Stimulated activated CD8-positive, alpha-beta memory T cell treated with anti-CD3 and anti-CD28 coated beads, Interleukin-15, amount 100 ng/mL, for 1 hour (primary cell): ENCODE results near the gene KRT31.
"Not testable (repeated sequence)": the region's sequence is repeated elsewhere in the genome, so short reads cannot be mapped to it uniquely, and the experiment has no call there.

Experiments used
- DNase-seq: peaks from one replicate; pipeline ENCODE4 v3.0.0-alpha.2; 2020; ENCODE audit warnings: low read depth

Gene KRT31

DNA sequence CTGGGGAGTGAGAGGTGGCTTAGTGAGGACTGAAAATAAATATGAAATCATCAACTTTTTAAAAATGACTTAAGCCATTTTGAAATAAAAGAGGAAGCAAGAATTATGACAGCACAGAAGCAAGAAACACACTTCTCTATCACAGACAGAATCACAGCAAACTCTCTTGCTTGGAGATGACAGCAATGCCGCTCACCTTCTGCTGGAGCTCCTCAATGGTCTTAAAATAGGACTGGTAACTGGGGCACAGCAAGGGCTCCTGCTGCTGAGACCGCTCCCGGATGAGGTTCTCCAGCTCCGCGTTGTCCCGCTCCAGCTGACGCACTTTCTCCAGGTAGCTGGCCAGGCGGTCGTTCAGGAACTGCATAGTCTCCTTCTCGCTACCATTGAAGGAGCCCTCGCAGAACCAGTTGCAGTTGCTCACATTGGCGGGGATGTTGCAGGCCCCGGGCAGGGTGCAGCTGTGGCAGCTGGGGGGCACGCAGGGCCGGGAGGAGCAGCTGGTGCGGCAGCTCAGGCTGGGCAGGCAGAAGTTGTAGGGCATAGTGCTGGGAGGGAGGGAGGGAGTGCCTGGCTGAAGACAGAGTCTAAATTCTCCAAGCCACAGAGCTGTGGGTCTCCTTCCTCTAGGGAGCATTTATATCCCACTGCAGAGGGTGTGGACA lies at the start of gene KRT31:
TSS of gene KRT31 (minus strand) at position 613 of the 665 bp plus-strand sequence. CDS start at position 544, 69 bp downstream.
- no peak for DNase-seq

DNA sequence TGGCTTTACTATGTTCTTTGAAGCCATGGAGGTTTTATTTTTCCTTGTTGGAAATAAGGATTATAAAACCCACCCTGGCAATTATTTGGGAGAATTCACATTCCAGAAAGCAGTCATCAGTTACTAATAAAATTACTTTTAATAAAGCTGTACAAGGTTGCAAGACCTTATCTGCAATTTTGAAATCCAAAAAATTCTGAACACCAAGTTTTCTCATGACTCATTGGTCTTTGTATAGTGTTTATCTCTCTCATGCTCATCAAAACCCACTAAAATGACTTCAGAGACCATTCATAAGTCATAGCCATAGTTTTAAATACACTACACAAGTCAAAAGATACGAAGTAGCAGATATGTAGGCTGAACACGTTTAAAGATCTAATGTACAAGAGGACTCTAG lies 49.4 kb upstream of the KRT31 start:
- no peak for DNase-seq

- no peak for DNase-seq
These were observed 47.2 kb upstream of the KRT31 start for GRCh38 chr17:41444640-41445039.

- no peak for DNase-seq
These were observed 46.8 kb upstream of the KRT31 start for GRCh38 chr17:41444186-41444585.

DNA sequence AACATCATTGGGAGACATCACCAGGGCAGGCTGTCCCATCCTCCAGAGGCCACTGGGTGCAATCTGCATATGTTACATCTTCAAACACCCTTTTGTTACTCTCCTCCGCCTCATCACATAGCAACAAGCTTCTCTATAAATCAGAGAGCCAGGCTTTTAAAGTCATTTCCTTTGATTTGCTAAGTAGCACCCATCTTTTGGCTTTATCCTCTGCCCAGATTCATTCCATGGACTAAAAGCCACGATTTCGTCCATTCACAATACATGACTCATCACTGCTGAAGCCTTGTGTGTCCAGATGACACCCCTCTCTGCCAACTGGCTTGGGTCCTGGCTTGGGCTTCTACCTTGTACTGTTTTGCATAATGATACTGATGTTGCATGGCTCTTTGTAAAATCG lies 45.3 kb upstream of the KRT31 start:
- DNase-seq: no peak

- DNase-seq: no peak
These were observed 43.2 kb upstream of the KRT31 start, which contains the start of gene KRT38 for GRCh38 chr17:41440531-41441033. TSS of gene KRT38 (minus strand) at chr17:41440983. CDS start at chr17:41440921, 62 bp downstream.

- no peak for DNase-seq
These were observed 42.0 kb upstream of the KRT31 start for GRCh38 chr17:41439375-41439774.

- DNase-seq: no peak
These were observed 40.4 kb upstream of the KRT31 start for GRCh38 chr17:41437769-41438168.

- DNase-seq: no peak
These were observed 39.8 kb upstream of the KRT31 start for GRCh38 chr17:41437254-41437653.

- no peak for DNase-seq
These were observed 37.0 kb upstream of the KRT31 start for GRCh38 chr17:41434415-41434814.

GRCh38 chr17:41434005-41434404 lies 36.6 kb upstream of the KRT31 start:
- DNase-seq: no peak

- no peak for DNase-seq
These were observed 36.2 kb upstream of the KRT31 start for GRCh38 chr17:41433586-41433985.

GRCh38 chr17:41430376-41430775 lies 33.0 kb upstream of the KRT31 start:
- not testable (repeated sequence) for DNase-seq

- DNase-seq: no peak
These were observed 32.3 kb upstream of the KRT31 start for GRCh38 chr17:41429667-41430066.

DNA sequence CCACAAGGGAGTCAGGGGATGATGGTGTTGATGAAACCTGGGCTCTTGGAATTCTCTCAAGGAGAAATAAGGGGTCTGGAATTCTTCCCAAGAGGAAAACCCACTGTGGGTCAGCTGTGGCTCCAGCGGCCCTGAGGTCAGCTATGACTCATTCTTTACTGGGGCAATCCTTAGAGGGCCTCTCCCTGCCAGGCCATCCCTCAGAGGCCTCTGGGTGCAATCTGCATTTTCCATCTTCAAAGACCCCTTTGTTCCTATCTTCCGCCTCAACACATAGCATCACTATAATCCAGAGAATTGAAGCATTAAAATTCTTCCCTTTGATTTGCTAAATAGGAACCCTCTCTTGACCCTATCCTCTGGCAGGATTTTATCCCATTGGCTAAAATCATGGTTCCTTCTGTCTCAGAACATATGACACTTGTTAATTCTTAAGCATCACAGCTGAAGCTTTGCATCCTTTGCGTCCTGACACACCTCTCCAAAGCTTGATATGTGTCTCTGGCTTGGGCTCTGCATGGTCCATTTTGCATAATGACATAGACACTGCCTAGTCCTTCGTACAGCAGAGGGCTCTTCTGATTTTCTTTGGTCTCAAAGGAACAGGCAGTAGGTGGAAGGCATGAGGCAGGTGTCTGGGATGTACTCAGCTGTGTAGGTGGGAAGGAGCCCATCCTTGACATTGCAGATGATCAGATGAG lies 31.3 kb upstream of the KRT31 start:
- no peak for DNase-seq

DNA sequence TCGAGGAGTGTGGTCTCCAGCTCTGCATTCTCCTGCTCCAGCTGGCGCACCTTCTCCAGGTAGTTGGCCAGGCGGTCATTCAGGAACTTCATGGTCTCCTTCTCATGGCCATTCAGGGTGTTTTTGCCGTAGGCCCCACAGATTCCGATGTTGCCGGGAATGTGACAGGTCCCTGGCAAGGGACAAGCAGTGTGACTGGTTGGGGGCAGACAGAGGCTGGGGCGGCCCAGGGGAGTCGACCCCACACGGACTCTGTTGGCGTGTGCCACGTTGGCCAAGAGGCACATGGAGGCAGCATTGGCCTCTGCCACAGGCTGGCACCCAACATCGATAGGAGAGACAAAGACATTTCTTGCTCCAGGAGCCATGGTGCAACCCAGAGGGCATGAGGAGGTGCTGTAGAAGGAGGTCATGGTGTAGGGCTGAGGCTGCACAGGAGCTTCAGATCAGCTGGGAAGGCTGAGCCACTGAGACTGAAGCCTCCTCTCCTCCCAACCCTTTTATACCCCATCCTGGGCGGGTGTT lies 26.8 kb upstream of the KRT31 start, which contains the start of gene KRT37:
TSS of gene KRT37 (minus strand) at position 475 of the 525 bp plus-strand sequence. CDS start at position 413, 62 bp downstream.
- DNase-seq: no peak

GRCh38 chr17:41422586-41422985 lies 25.2 kb upstream of the KRT31 start:
- not testable (repeated sequence) for DNase-seq

GRCh38 chr17:41421617-41422016 lies 24.2 kb upstream of the KRT31 start:
- DNase-seq: no peak

DNA sequence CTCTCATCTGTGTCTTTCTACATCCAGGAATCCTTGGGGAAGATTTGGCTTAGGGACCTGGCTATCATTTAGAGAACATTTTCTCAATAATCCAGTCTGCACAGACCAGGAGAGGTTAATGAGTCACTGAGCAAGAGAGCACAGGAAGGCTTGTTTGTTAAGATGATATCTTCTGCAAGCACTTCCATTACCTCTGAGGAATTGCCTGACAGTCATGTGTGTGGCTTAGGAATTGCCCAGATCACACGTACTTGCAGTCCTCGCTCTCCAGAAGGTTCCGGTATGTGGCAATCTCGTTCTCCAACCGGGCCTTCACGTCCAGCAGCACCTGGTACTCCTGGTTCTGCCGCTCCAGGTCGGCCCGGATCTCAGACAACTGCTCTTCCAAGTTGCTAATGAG lies 23.7 kb upstream of the KRT31 start:
- no peak for DNase-seq

DNA sequence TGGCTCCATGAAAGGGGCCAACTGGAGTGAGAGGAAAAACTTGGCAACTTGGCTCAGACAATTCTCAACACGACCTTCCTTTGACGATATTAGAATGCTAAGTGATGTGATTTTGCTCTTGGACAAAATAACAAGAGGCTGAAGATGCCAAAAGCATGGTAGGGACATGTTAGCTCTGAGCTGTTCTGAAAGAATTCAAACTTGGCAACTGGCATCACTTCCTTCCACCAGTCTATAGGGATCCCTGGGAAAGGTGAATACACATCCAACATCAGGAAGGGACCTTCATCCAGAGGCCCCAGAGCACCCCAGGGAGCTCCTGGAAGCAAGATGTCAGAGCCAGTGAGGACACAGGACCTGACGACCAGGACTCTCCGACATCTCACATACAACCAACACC lies 22.7 kb upstream of the KRT31 start:
- DNase-seq: no peak

DNA sequence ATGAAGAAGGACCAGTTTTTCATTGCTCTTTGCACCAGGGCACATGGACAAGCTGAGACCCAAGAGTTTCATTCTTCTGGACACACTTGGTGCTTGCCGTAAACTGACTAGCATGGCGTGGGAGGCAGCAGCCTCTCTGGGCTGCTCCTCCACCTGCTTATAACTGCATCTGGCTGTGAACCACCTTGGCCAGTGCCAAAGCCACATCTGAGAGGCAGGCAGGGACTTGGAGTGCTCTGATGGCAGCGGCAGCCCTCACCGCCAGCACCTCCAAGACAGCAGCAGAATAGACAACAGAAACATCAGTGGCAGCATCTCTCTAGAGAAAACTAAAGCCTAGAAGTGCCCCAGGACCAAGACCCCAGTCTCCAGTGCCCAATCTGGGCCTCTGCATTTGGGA lies 22.3 kb upstream of the KRT31 start:
- DNase-seq: no peak

DNA sequence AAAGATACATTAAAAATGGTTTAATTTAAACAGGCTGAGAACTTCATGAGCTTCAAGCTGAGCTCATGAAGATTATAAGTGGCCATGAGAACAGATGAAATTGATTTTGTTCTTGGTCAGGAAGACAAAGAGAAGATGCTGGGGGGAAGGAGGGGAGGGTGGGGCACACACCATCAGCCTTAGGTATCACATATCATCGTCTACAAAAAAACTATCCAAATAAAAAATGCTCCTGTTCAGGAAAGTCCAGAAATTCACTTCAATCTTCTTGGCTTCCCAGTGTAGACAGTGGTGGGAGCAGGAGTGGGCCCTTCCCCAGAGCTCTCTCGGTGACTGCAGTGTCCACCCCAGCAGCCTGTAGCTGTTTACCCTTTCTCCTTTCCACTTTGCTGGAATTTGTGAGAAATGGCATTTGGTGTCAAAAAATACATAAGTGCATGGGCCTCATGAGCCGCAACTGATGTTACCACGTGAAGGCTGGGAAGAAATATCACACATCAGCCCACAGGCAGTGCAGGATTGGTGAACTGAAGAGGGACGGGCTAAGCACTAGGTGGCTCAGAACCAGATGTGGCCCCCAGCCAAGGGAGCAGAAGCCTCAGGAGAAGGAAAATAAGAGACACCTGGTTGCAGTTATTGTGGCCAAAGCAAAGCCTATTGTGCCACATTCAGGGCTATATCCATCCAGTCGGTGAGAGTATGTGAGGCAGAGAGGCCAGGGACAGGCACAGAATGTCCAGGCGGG lies 20.9 kb upstream of the KRT31 start:
- DNase-seq: no peak
